NB4 (cell line): ENCODE results near the gene HSD3B7.
A peak's percentile ranks its signal among the peaks of the same experiment; 100 is the strongest.

Experiments used
- DNase-seq: peaks from one replicate; pipeline ENCODE4 v3.0.0; 2010; ENCODE audit warnings: low read depth
- H3K4me3 ChIP-seq: one replicate; pipeline ENCODE4 v1.5.1; 2011; ENCODE audit warnings: mild to moderate bottlenecking, low read depth, low read length, moderate library complexity
- CTCF ChIP-seq: IDR thresholded peaks from one replicate; pipeline ENCODE4 v1.5.1; 2012; ENCODE audit warnings: low read depth, low read length
- MAX ChIP-seq: IDR thresholded peaks from 2 replicates; pipeline ENCODE4 v1.6.1; 2011; ENCODE audit warnings: low read depth, low read length
- MYC ChIP-seq: IDR thresholded peaks from 2 replicates; pipeline ENCODE4 v1.6.1; 2011; ENCODE audit warnings: low read depth, low read length
- POLR2A ChIP-seq: IDR thresholded peaks from 2 replicates; pipeline ENCODE4 v1.6.1; 2011; ENCODE audit warnings: mild to moderate bottlenecking; ENCODE audit not compliant: insufficient read length; ENCODE audit errors: extremely low read depth

The HSD3B7 gene

GRCh38 chr16:30949650-30950515 lies 35.1 kb upstream of the HSD3B7 start:
- peak overlapping the region; percentile 83 for H3K4me3 ChIP-seq
- TF ChIP-seq CTCF (peak; percentile 11), MAX (peak; percentile 45), MYC (peak; percentile 76), POLR2A (peak; percentile 55)
- peak; percentile 94 for DNase-seq

- H3K4me3 ChIP-seq: peak overlapping the region; percentile 83
- TF ChIP-seq MAX: no peak
- TF ChIP-seq CTCF: no peak
- no peak for TF ChIP-seq POLR2A
- TF ChIP-seq MYC: no peak
- no peak for DNase-seq
Observed at GRCh38 chr16:30950516-30951065, 34.4 kb upstream of the HSD3B7 start.

- no peak overlapping the region for H3K4me3 ChIP-seq
- TF ChIP-seq POLR2A (no peak), CTCF (no peak), MAX (no peak), MYC (no peak)
- no peak for DNase-seq
Observed at GRCh38 chr16:30951193-30951592, 33.8 kb upstream of the HSD3B7 start.

GRCh38 chr16:30951750-30952149 lies 33.3 kb upstream of the HSD3B7 start:
- no peak overlapping the region for H3K4me3 ChIP-seq
- DNase-seq: no peak
- TF ChIP-seq POLR2A (no peak), CTCF (no peak), MYC (no peak), MAX (no peak)

- TF ChIP-seq POLR2A: no peak
- TF ChIP-seq MYC: no peak
- TF ChIP-seq CTCF: no peak
- TF ChIP-seq MAX: no peak
- no peak overlapping the region for H3K4me3 ChIP-seq
- no peak for DNase-seq
Observed at GRCh38 chr16:30953111-30953510, 31.9 kb upstream of the HSD3B7 start.
